IMR-90 (cell line): ENCODE measurements around the gene B3GLCT. TPM values are rescaled to one million over a fixed set of nuclear protein-coding genes. Genes with fewer than 3 reads are reported as not detected.

Experiments
- ATAC-seq: fragments of 200-7000 bp; cut with Tn5 transposase; 2 replicates; pipeline ENCODE4 v1.9.1; 2020; ENCODE audit warnings: low read depth, mild to moderate bottlenecking, moderate library complexity
- BruUV-seq: library from RNA; stranded (reverse); fragments of 400-500 nt; replicated peaks from 2 replicates; lab custom pipeline; 2021; lab: Mats Ljungman, UMichigan
- CTCF ChIA-PET: fragments of 300-600 bp; formaldehyde crosslinking; extraction: SDS; loops from one replicate; lab custom pipeline; 2021; ENCODE audit warnings: antibody characterized with exemption; lab: Yijun Ruan, JAX
- POLR2A ChIA-PET: fragments of 300-600 bp; sonication (Branson Sonifier 250); formaldehyde crosslinking; loops from one replicate; lab custom pipeline; 2022; ENCODE audit warnings: antibody characterized with exemption; ENCODE audit not compliant: unreplicated experiment; lab: Charles Lee
- DNase-seq: peaks from one replicate; pipeline ENCODE4 v3.0.0; 2013
- H2AFZ ChIP-seq: replicated peaks from 2 replicates; pipeline ENCODE3; 2013; ENCODE audit warnings: low read length, mild to moderate bottlenecking; ENCODE audit not compliant: poor library complexity
- H2AK5ac ChIP-seq: 2 replicates; pipeline ENCODE4 v1.6.1; 2013; ENCODE audit warnings: low read depth, low read length, inconsistent platforms
- H2AK9ac ChIP-seq: replicated peaks from 2 replicates; pipeline ENCODE3; 2013; ENCODE audit warnings: mild to moderate bottlenecking, low read depth, low read length, moderate library complexity; ENCODE audit not compliant: poor library complexity
- H2BK120ac ChIP-seq: 2 replicates; pipeline ENCODE4 v1.6.1; 2013; ENCODE audit warnings: low read depth, low read length, inconsistent platforms
- H2BK15ac ChIP-seq: 3 replicates; pipeline ENCODE4 v1.6.1; 2013; ENCODE audit warnings: low read depth, low read length, inconsistent platforms
- H2BK20ac ChIP-seq: 2 replicates; pipeline ENCODE4 v1.6.1; 2013; ENCODE audit warnings: low read depth, mild to moderate bottlenecking, inconsistent platforms, low read length, moderate library complexity
- H2BK5ac ChIP-seq: 2 replicates; pipeline ENCODE4 v1.6.1; 2013; ENCODE audit warnings: mild to moderate bottlenecking, low read depth, low read length, inconsistent platforms; ENCODE audit not compliant: poor library complexity, severe bottlenecking
- H3K14ac ChIP-seq: replicated peaks from 2 replicates; pipeline ENCODE4 v1.6.1; 2013; ENCODE audit warnings: low read depth, low read length, inconsistent platforms
- H3K18ac ChIP-seq: 2 replicates; pipeline ENCODE4 v1.6.1; 2013; ENCODE audit warnings: low read depth, low read length, control low read depth
- H3K23ac ChIP-seq: 2 replicates; pipeline ENCODE4 v1.6.1; 2013; ENCODE audit warnings: low read depth, low read length, inconsistent platforms
- H3K27ac ChIP-seq: 2 replicates; pipeline ENCODE4 v1.5.1; 2013; ENCODE audit warnings: mild to moderate bottlenecking, control low read depth, low read length; ENCODE audit not compliant: insufficient read depth
- H3K27me3 ChIP-seq: 2 replicates; pipeline ENCODE4 v1.6.1; 2013; ENCODE audit warnings: low read length; ENCODE audit not compliant: control insufficient read depth, insufficient read depth
- H3K36me3 ChIP-seq: 2 replicates; pipeline ENCODE4 v1.6.1; 2013; ENCODE audit warnings: low read length, mixed read lengths; ENCODE audit not compliant: control insufficient read depth, insufficient read depth
- H3K4ac ChIP-seq: 2 replicates; pipeline ENCODE4 v1.6.1; 2013; ENCODE audit warnings: low read depth, low read length, inconsistent platforms
- H3K4me1 ChIP-seq: 2 replicates; pipeline ENCODE4 v1.6.1; 2013; ENCODE audit warnings: low read length, mixed read lengths; ENCODE audit not compliant: control insufficient read depth, insufficient read depth
- H3K4me2 ChIP-seq: 2 replicates; pipeline ENCODE4 v1.6.1; 2013; ENCODE audit warnings: low read depth, mild to moderate bottlenecking, control low read depth, low read length, moderate library complexity
- H3K4me3 ChIP-seq: 2 replicates; pipeline ENCODE4 v1.5.1; 2013; ENCODE audit warnings: low read depth, mild to moderate bottlenecking, control low read depth, low read length, moderate library complexity; ENCODE audit not compliant: insufficient read depth
- H3K56ac ChIP-seq: 2 replicates; pipeline ENCODE4 v1.6.1; 2013; ENCODE audit warnings: low read length, inconsistent platforms; ENCODE audit not compliant: insufficient read depth; ENCODE audit errors: extremely low read depth
- H3K79me1 ChIP-seq, 2 experiments: 2 replicates each; pipeline ENCODE4 v1.6.1; 2013; ENCODE audit warnings: low read length in 2 of 2, inconsistent platforms in 1 of 2, low read depth in 1 of 2
- H3K9ac ChIP-seq: 2 replicates; pipeline ENCODE4 v1.6.1; 2013; ENCODE audit warnings: low read depth, low read length, control low read depth
- H3K9me1 ChIP-seq: 2 replicates; pipeline ENCODE4 v1.6.1; 2013; ENCODE audit warnings: low read length, inconsistent platforms; ENCODE audit not compliant: insufficient read depth
- H3K9me3 ChIP-seq: 2 replicates; pipeline ENCODE4 v1.6.1; 2013; ENCODE audit warnings: low read length; ENCODE audit not compliant: control insufficient read depth, insufficient read depth
- H4K20me1 ChIP-seq: 2 replicates; pipeline ENCODE4 v1.6.1; 2013; ENCODE audit warnings: low read length, inconsistent platforms; ENCODE audit not compliant: insufficient read depth
- H4K5ac ChIP-seq: 2 replicates; pipeline ENCODE4 v1.6.1; 2013; ENCODE audit warnings: mild to moderate bottlenecking, low read depth, low read length, control low read depth
- H4K8ac ChIP-seq, 2 experiments: 2 replicates each; pipeline ENCODE4 v1.6.1; 2013; ENCODE audit warnings: low read depth in 2 of 2, low read length in 2 of 2, control low read depth in 1 of 2, inconsistent platforms in 1 of 2
- H4K91ac ChIP-seq: 2 replicates; pipeline ENCODE4 v1.6.1; 2013; ENCODE audit warnings: low read depth, low read length, inconsistent platforms; ENCODE audit not compliant: insufficient read depth
- BHLHE40 ChIP-seq: fragments of 150-350 bp; IDR thresholded peaks from 2 replicates; pipeline ENCODE4 v1.6.1; 2016; ENCODE audit warnings: mild to moderate bottlenecking, low read depth, low read length
- CEBPB ChIP-seq: IDR thresholded peaks from 2 replicates; pipeline ENCODE4 v1.6.1; 2012; ENCODE audit warnings: low read depth, low read length, improper control_type of control experiment
- CHD1 ChIP-seq: IDR thresholded peaks from 2 replicates; pipeline ENCODE4 v1.6.1; 2012; ENCODE audit warnings: low read depth, low read length, improper control_type of control experiment
- ELK1 ChIP-seq: fragments of 150-350 bp; IDR thresholded peaks from 2 replicates; pipeline ENCODE4 v1.6.1; 2016; ENCODE audit warnings: low read depth, mild to moderate bottlenecking, low read length, moderate library complexity, borderline replicate concordance
- FOS ChIP-seq: fragments of 150-350 bp; IDR thresholded peaks from 2 replicates; pipeline ENCODE4 v1.6.1; 2016; ENCODE audit warnings: low read depth, low read length
- MAFK ChIP-seq: IDR thresholded peaks from 2 replicates; pipeline ENCODE4 v1.6.1; 2012; ENCODE audit warnings: low read depth, low read length, improper control_type of control experiment
- MAZ ChIP-seq: IDR thresholded peaks from 2 replicates; pipeline ENCODE4 v1.6.1; 2012; ENCODE audit warnings: low read depth, mild to moderate bottlenecking, low read length, improper control_type of control experiment, moderate library complexity, borderline replicate concordance
- MXI1 ChIP-seq: IDR thresholded peaks from 2 replicates; pipeline ENCODE4 v1.6.1; 2012; ENCODE audit warnings: low read depth, mild to moderate bottlenecking, low read length, moderate library complexity, borderline replicate concordance
- NFE2L2 ChIP-seq: fragments of 150-350 bp; IDR thresholded peaks from 2 replicates; pipeline ENCODE4 v1.6.1; 2016; ENCODE audit warnings: low read depth, mild to moderate bottlenecking, low read length
- POLR2A ChIP-seq: IDR thresholded peaks from 2 replicates; pipeline ENCODE4 v1.6.1; 2012; ENCODE audit warnings: mild to moderate bottlenecking, low read depth, low read length
- RAD21 ChIP-seq: IDR thresholded peaks from 2 replicates; pipeline ENCODE4 v1.6.1; 2012; ENCODE audit warnings: low read length, improper control_type of control experiment
- RCOR1 ChIP-seq: IDR thresholded peaks from 2 replicates; pipeline ENCODE4 v1.6.1; 2012; ENCODE audit warnings: mild to moderate bottlenecking, low read length, improper control_type of control experiment; ENCODE audit not compliant: insufficient replicate concordance
- RFX5 ChIP-seq: IDR thresholded peaks from 2 replicates; pipeline ENCODE4 v1.8.0; 2012; ENCODE audit warnings: low read depth, mild to moderate bottlenecking, low read length, moderate library complexity
- SMC3 ChIP-seq: fragments of 150-350 bp; IDR thresholded peaks from 2 replicates; pipeline ENCODE4 v1.6.1; 2016; ENCODE audit warnings: low read depth, mild to moderate bottlenecking, antibody characterized with exemption, low read length, moderate library complexity
- USF2 ChIP-seq: fragments of 150-350 bp; IDR thresholded peaks from 2 replicates; pipeline ENCODE4 v1.6.1; 2017; ENCODE audit warnings: mild to moderate bottlenecking, antibody characterized with exemption, low read length, low read depth
- WGBS, 2 experiments: methylation state at CpG; one replicate each; pipeline versions ENCODE4 v1.1.5 to v1.1.7; 2013; ENCODE audit warnings: missing lambda C conversion rate in 2 of 2; ENCODE audit not compliant: insufficient read length in 1 of 2; ENCODE audit errors: extremely low coverage in 2 of 2; 5-methylcytosine and 5-hydroxymethylcytosine counted together
- dilution Hi-C: fragments of 300-500 bp; cut with HindIII; formaldehyde crosslinking; loops from one replicate; pipeline ENCODE4 v1.14.3; 2018; ENCODE audit warnings: low sequenced_read_pairs; ENCODE audit not compliant: unreplicated experiment
- in situ Hi-C: fragments of 300-500 bp; cut with MboI; formaldehyde crosslinking; loops from 3 replicates; pipeline ENCODE4 v1.14.3; 2019; ENCODE audit warnings: low sequenced_read_pairs, inconsistent platforms, mixed read lengths
- intact Hi-C: fragments of 100-400 bp; cut with micrococcal nuclease; formaldehyde crosslinking; loops from 2 replicates; pipeline ENCODE4 v1.10.0; 2022
- polyA plus RNA-seq, 3 experiments: library from polyadenylated mRNA; depleted of rRNA; stranded (reverse); fragments of >200 nt; gene quantifications; 2 replicates each; pipeline ENCODE4 v1.2.3, GENCODE V29; 2012; ENCODE audit warnings: low replicate concordance in 1 of 3
- total RNA-seq: library from RNA; depleted of rRNA; stranded (reverse); fragments of >200 nt; gene quantifications from 2 replicates; pipeline ENCODE4 v1.2.3, GENCODE V29; 2012
- TF ChIP-seq, protein P1 (sequence below): conservative IDR thresholded peaks from 2 replicates; pipeline ENCODE4 v1.5.1; 2012; ENCODE audit warnings: mild to moderate bottlenecking, low read depth, low read length, improper control_type of control experiment

Gene B3GLCT
- total and polyA plus RNA-seq, 2 of the 4 experiments (the other 2 are of a cell fraction): 2.0 to 4.5 TPM

DNA sequence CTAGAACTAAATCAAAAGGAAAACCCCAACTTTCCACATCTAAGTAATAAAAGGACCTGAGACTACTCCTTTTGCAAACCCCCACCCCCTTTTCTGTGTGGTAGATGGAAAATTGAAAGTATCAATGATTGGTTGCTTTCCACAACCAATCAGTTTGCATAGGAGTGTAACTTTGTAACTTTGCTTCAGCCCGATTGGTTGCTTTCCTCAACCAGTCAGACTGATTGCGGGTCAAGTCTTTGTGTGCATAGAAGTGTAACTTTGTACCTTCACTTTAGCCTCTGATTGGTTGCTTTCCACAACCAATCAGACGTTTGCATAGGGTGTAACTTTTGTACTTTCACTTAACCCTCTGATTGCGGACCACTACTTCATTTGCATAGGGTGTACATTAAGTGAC lies 8.0 kb upstream of the B3GLCT start:
- no peak for TF ChIP-seq POLR2A
- no peak for TF ChIP-seq RCOR1
- no peak for TF ChIP-seq MXI1
- no peak for TF ChIP-seq RAD21
- no peak for TF ChIP-seq CEBPB
- TF ChIP-seq MAFK: no peak
- no peak for TF ChIP-seq ELK1
- TF ChIP-seq BHLHE40: no peak
- no peak for TF ChIP-seq RFX5
- TF ChIP-seq CHD1: no peak
- no peak for TF ChIP-seq USF2
- TF ChIP-seq FOS: no peak
- no peak for TF ChIP-seq NFE2L2
- no peak for TF ChIP-seq SMC3
- TF ChIP-seq, protein P1, sequence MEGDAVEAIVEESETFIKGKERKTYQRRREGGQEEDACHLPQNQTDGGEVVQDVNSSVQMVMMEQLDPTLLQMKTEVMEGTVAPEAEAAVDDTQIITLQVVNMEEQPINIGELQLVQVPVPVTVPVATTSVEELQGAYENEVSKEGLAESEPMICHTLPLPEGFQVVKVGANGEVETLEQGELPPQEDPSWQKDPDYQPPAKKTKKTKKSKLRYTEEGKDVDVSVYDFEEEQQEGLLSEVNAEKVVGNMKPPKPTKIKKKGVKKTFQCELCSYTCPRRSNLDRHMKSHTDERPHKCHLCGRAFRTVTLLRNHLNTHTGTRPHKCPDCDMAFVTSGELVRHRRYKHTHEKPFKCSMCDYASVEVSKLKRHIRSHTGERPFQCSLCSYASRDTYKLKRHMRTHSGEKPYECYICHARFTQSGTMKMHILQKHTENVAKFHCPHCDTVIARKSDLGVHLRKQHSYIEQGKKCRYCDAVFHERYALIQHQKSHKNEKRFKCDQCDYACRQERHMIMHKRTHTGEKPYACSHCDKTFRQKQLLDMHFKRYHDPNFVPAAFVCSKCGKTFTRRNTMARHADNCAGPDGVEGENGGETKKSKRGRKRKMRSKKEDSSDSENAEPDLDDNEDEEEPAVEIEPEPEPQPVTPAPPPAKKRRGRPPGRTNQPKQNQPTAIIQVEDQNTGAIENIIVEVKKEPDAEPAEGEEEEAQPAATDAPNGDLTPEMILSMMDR: no peak
- TF ChIP-seq MAZ: no peak
- in situ Hi-C loops: no loop called here
- no peak overlapping the region for H3K4ac ChIP-seq
- no peaks in the 10 kb centered on the region for H3K4me1 ChIP-seq
- ChIA-PET CTCF (no interaction called here), POLR2A (no interaction called here)
- H3K4me2 ChIP-seq: no peak overlapping the region
- no peaks in the 10 kb centered on the region for H3K36me3 ChIP-seq
- H4K8ac ChIP-seq: no peak overlapping the region
- H4K20me1 ChIP-seq: no peaks in the 10 kb centered on the region
- dilution Hi-C loops: no loop called here
- no peak overlapping the region for H4K91ac ChIP-seq
- no peaks in the 10 kb centered on the region for H3K9me1 ChIP-seq
- H2BK5ac ChIP-seq: no peak overlapping the region
- no peak overlapping the region for H3K14ac ChIP-seq
- no TSS peak for BruUV-seq
- H3K9me3 ChIP-seq: no peaks in the 10 kb centered on the region
- H3K27me3 ChIP-seq: peaks cover 18% of the 10 kb centered on the region
- H3K56ac ChIP-seq: no peak overlapping the region
- no peak overlapping the region for H3K27ac ChIP-seq
- H2AK5ac ChIP-seq: no peak overlapping the region
- H3K23ac ChIP-seq: no peak overlapping the region
- H2BK15ac ChIP-seq: no peak overlapping the region
- H4K5ac ChIP-seq: no peak overlapping the region
- no peak overlapping the region for H3K18ac ChIP-seq
- no peak overlapping the region for H3K4me3 ChIP-seq
- ATAC-seq (no peak), DNase-seq (no peak)
- no peak overlapping the region for H2BK20ac ChIP-seq
- no CpG with 5 or more reads among the region's 4 CpGs for WGBS, 2 experiments
- no peak overlapping the region for H3K9ac ChIP-seq
- intact Hi-C loops: no loop called here
- H3K79me1 ChIP-seq: no peaks in the 10 kb centered on the region
- no peak overlapping the region for H2AK9ac ChIP-seq
- H2AFZ ChIP-seq: no peak overlapping the region
- H2BK120ac ChIP-seq: no peak overlapping the region
